Prostate gland (tissue), 2 donors: ENCODE data around the gene TUBAL3. TPM values are rescaled to one million over a fixed set of nuclear protein-coding genes. Genes with fewer than 3 reads are reported as not detected.

Source experiments
- DNase-seq: peaks from one replicate; pipeline ENCODE4 v3.0.0-alpha.2; 2019; ENCODE audit warnings: low spot score
- H3K27ac ChIP-seq, 2 donors: fragments of 200-600 bp; sonication (generic); 2 replicates each; pipeline ENCODE4 v1.5.1; 2017 to 2019
- H3K27me3 ChIP-seq: fragments of 200-600 bp; sonication (generic); replicated peaks from 2 replicates; pipeline ENCODE4 v1.5.1; 2019; ENCODE audit not compliant: insufficient read depth
- H3K36me3 ChIP-seq, 2 donors: fragments of 200-600 bp; sonication (generic); 1 replicate in 1 of 2; 2 replicates in 1 of 2; pipeline versions ENCODE4 v1.5.1 to v1.8.1; 2017 to 2019
- H3K4me1 ChIP-seq: fragments of 200-600 bp; sonication (generic); replicated peaks from 2 replicates; pipeline ENCODE4 v1.5.1; 2019
- H3K4me3 ChIP-seq, 2 donors: fragments of 200-600 bp; sonication (generic); 2 replicates each; pipeline ENCODE4 v1.5.1; 2017 to 2019
- H3K9me3 ChIP-seq: fragments of 200-600 bp; sonication (generic); 2 replicates; pipeline ENCODE4 v1.5.1; 2017
- POLR2A ChIP-seq: fragments of 450-650 bp; IDR thresholded peaks from one replicate; pipeline ENCODE4 v1.6.1; 2016; ENCODE audit warnings: antibody characterized with exemption, mild to moderate bottlenecking
- POLR2AphosphoS5 ChIP-seq: sonication (generic); formaldehyde crosslinking; IDR thresholded peaks from one replicate; pipeline ENCODE4 v1.6.1; 2017; ENCODE audit warnings: antibody characterized with exemption
- WGBS: methylation state at CpG from one replicate; pipeline ENCODE4 v1.1.5; 2018; 5-methylcytosine and 5-hydroxymethylcytosine counted together
- intact Hi-C: fragments of 100-400 bp; cut with DNase I; formaldehyde crosslinking; loops from one replicate; pipeline ENCODE4 v1.14.2; 2022
- total RNA-seq, 2 donors: library from RNA; depleted of rRNA; stranded (reverse); fragments of >200 nt; gene quantifications; one replicate each; pipeline ENCODE4 v1.1.0, GENCODE V29; 2016
- TF ChIP-seq, protein P1 (sequence below), 4 experiments: fragments of 200-600 bp in 2 of 4; fragments of 450-650 bp in 2 of 4; sonication (generic) in 2 of 4; IDR thresholded peaks; 1 replicate in 3 of 4; 2 replicates in 1 of 4; pipeline ENCODE4 v1.5.1; 2016 to 2019; ENCODE audit warnings: antibody characterized with exemption in 4 of 4, mild to moderate bottlenecking in 2 of 4, moderate library complexity in 2 of 4

Gene TUBAL3
- total RNA-seq, 2 donors from 2014 or later: 1.1 TPM; not detected in 1

DNA sequence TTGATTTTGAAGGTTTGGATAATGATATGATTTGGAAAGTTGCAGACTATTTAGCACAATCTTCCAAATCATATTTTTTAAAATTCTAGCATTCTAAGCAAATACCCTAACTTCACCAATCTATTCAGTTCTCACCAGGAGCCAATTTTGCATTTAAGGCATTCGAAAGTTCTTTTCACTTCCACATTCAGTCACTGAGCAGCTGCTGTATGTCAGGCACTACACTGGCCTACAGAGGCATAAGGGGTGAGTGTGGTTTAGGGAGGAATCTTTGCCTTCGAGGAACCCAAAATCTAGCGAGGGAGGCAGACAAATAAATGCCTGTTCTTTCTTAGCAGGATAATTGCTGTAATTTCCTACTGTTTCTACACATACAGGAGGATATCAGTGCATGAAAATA, 50.6 kb downstream of the TUBAL3 start:
- Histone ChIP-seq H3K4me3 (no peak overlapping the region), H3K9me3 (no peaks in the 10 kb centered on the region), H3K4me1 (no peaks in the 10 kb centered on the region), H3K27me3 (no peaks in the 10 kb centered on the region), H3K27ac (no peak overlapping the region), H3K36me3 (no peaks in the 10 kb centered on the region)
- TF ChIP-seq POLR2A: no peak
- no peak for TF ChIP-seq POLR2AphosphoS5
- intact Hi-C loops: no loop called here
- 54% methylated on average over 3 of the region's 3 CpGs for WGBS
- DNase-seq: no peak

DNA sequence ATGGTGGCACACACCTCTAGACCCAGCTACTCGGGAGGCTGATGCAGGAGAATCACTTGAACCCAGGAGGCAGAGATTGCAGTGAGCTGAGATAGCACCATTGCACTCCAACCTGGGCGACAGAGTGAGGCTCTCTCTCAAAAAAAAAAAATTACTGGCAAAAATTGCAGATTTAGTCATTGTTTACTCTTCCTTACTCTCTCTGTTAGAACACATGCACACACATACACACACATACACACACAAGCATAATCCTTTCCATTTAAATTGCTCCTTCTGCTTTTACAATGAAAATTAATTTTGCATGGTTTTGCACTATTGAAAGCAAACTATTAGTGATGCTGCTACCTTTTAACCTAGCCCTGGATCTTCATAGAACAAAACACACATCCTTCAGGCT, 55.3 kb downstream of the TUBAL3 start:
- no peaks in the 10 kb centered on the region for H3K36me3 ChIP-seq
- intact Hi-C loops: no loop called here
- H3K9me3 ChIP-seq: no peaks in the 10 kb centered on the region
- H3K4me3 ChIP-seq: no peak overlapping the region
- H3K27me3 ChIP-seq: no peaks in the 10 kb centered on the region
- no peak for DNase-seq
- 58% methylated on average over 2 of the region's 2 CpGs for WGBS
- TF ChIP-seq POLR2AphosphoS5: no peak
- TF ChIP-seq, protein P1, sequence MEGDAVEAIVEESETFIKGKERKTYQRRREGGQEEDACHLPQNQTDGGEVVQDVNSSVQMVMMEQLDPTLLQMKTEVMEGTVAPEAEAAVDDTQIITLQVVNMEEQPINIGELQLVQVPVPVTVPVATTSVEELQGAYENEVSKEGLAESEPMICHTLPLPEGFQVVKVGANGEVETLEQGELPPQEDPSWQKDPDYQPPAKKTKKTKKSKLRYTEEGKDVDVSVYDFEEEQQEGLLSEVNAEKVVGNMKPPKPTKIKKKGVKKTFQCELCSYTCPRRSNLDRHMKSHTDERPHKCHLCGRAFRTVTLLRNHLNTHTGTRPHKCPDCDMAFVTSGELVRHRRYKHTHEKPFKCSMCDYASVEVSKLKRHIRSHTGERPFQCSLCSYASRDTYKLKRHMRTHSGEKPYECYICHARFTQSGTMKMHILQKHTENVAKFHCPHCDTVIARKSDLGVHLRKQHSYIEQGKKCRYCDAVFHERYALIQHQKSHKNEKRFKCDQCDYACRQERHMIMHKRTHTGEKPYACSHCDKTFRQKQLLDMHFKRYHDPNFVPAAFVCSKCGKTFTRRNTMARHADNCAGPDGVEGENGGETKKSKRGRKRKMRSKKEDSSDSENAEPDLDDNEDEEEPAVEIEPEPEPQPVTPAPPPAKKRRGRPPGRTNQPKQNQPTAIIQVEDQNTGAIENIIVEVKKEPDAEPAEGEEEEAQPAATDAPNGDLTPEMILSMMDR (IDR thresholded peaks at IDR 0.05): no peak
- TF ChIP-seq POLR2A: no peak
- H3K4me1 ChIP-seq: no peaks in the 10 kb centered on the region
- no peak overlapping the region for H3K27ac ChIP-seq

DNA sequence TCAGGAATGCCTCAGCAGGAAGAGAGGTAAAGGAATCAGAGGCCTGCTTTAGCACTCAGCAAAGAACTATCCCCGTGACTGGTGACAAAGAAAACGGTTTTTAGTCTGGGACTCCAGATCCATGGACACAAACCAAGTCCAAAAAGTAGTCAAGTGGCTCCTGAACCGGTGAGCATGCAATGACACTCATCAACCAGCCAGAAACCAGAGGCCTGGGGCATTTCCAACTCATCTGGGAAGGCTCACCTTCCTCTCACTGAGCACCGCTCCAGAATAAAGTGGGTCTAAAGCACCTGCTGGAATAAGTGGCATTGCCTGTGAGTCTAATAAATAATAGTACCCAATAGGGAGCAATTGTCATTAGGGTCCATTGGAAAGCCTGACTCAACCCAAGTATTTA, 57.7 kb downstream of the TUBAL3 start:
- 74% methylated on average over 4 of the region's 4 CpGs for WGBS

DNA sequence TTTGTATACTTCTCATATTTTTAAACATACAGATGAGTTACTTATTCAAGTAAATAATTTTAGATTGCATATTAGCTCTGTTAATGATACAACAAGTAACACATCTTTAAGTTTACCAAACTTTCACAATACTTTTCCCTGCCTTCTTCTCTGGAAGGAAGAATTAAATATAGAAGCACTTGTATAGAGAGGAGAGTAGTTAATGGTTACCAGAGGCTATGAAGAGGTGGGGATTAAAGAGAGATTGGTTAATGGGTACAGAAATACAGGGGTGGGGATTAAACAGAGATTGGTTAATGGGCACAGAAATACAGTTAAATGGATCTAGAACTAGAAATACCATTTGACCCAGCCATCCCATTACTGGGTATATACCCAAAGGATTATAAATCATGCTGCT, 59.9 kb downstream of the TUBAL3 start:
- no peaks in the 10 kb centered on the region for H3K36me3 ChIP-seq
- DNase-seq: no peak
- H3K9me3 ChIP-seq: no peaks in the 10 kb centered on the region
- H3K4me1 ChIP-seq: no peaks in the 10 kb centered on the region
- no peak overlapping the region for H3K27ac ChIP-seq
- TF ChIP-seq POLR2A (no peak), POLR2AphosphoS5 (no peak)
- TF ChIP-seq, protein P1 (IDR thresholded peaks at IDR 0.05): no peak
- intact Hi-C loops: no loop called here
- no peaks in the 10 kb centered on the region for H3K27me3 ChIP-seq
- H3K4me3 ChIP-seq: no peak overlapping the region

More for the DNA sequence above, 57.7 kb downstream of the TUBAL3 start:
- Histone ChIP-seq H3K36me3 (no peaks in the 10 kb centered on the region), H3K27ac (no peak overlapping the region), H3K4me1 (no peaks in the 10 kb centered on the region), H3K4me3 (no peak overlapping the region), H3K9me3 (no peaks in the 10 kb centered on the region), H3K27me3 (no peaks in the 10 kb centered on the region)
- TF ChIP-seq POLR2A: no peak
- no peak for TF ChIP-seq POLR2AphosphoS5
- TF ChIP-seq, protein P1 (IDR thresholded peaks at IDR 0.05): no peak
- DNase-seq: no peak
- intact Hi-C loops: no loop called here

DNA sequence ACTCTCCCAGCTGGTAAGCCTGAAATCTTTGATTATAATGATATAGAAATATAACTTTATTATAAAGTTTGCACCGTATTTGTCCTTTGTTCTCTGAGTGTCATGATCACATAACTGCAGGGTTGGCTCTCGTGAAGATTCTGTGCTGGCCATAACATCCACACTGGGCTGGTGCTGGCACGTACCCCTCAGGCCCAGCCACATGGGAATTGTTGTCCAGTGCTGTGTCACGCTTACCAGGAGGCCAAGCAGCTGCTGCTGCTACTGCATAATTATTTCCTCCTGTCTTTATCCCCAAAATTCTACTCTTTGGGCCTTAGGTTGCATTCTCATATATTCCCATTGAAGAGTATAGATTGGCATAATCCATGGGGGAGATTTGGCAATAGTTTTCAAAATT, 60.6 kb downstream of the TUBAL3 start:
- TF ChIP-seq POLR2A: no peak
- TF ChIP-seq POLR2AphosphoS5: no peak
- TF ChIP-seq, protein P1 (IDR thresholded peaks at IDR 0.05): no peak
- Histone ChIP-seq H3K36me3 (no peaks in the 10 kb centered on the region), H3K4me3 (no peak overlapping the region), H3K27ac (no peak overlapping the region), H3K27me3 (no peaks in the 10 kb centered on the region), H3K9me3 (no peaks in the 10 kb centered on the region), H3K4me1 (no peaks in the 10 kb centered on the region)
- no peak for DNase-seq
- intact Hi-C loops: no loop called here
- 86% methylated on average over 4 of the region's 4 CpGs for WGBS
